Measurements from ENCODE around the gene HS3ST4. TPM values are rescaled to one million over a fixed set of nuclear protein-coding genes. Genes with fewer than 3 reads are reported as not detected.

HS3ST4 gene
- polyA plus RNA-seq, 1 donor from 2014 or later: 13.0 TPM

GRCh38 chr16:25950586-25951281 is 259.0 kb downstream of the HS3ST4 start:
- no peak overlapping the region for H3K4me3 ChIP-seq (ENCODE audit: low read length)
- no peaks in the 10 kb centered on the region for H3K36me3 ChIP-seq (ENCODE audit: insufficient read depth, low read length)
- H3K27me3 ChIP-seq (ENCODE audit: insufficient read depth, low read depth, low read length): no peaks in the 10 kb centered on the region
- TF ChIP-seq CTCF (IDR thresholded peaks at IDR 0.05; ENCODE audit: poor library complexity, severe bottlenecking): no peak
- no peak for TF ChIP-seq RAD21 (conservative IDR thresholded peaks at IDR 0.05)
- no peak for TF ChIP-seq EZH2 (IDR thresholded peaks at IDR 0.05; ENCODE audit: borderline replicate concordance, insufficient read depth, low read length, poor library complexity, severe bottlenecking)
- no peak for TF ChIP-seq REST (IDR thresholded peaks at IDR 0.05; ENCODE audit: borderline replicate concordance)
- TF ChIP-seq EP300 (conservative IDR thresholded peaks at IDR 0.05; ENCODE audit: poor library complexity, severe bottlenecking): no peak
- no peak for TF ChIP-seq TAF1 (IDR thresholded peaks at IDR 0.05; ENCODE audit: low read depth)
- TF ChIP-seq POLR2AphosphoS5 (IDR thresholded peaks at IDR 0.05): no peak
- no peak for TF ChIP-seq SMC3 (conservative IDR thresholded peaks at IDR 0.05; ENCODE audit: poor library complexity)
- no peak for TF ChIP-seq MXI1 (conservative IDR thresholded peaks at IDR 0.05; ENCODE audit: poor library complexity, severe bottlenecking)
- H2AFZ ChIP-seq (ENCODE audit: low read depth, low read length): no peak overlapping the region
- H4K20me1 ChIP-seq (ENCODE audit: insufficient read depth): no peaks in the 10 kb centered on the region
- H3K79me2 ChIP-seq (replicated peaks; ENCODE audit: insufficient read depth, low read length): no peaks in the 10 kb centered on the region
- no peaks in the 10 kb centered on the region for H3F3A ChIP-seq (ENCODE audit: insufficient read depth, low read length, poor library complexity, severe bottlenecking)
- H3K9ac ChIP-seq (ENCODE audit: low read length): no peak overlapping the region
- no peak overlapping the region for H3K4me2 ChIP-seq (ENCODE audit: low read length)
- no peak overlapping the region for H3K27ac ChIP-seq (ENCODE audit: low read length)
- H3K9me2 ChIP-seq (ENCODE audit: insufficient read depth, low read length): no peaks in the 10 kb centered on the region
- no peaks in the 10 kb centered on the region for H3K9me3 ChIP-seq (ENCODE audit: low read length)

- no peaks in the 10 kb centered on the region for H3K79me2 ChIP-seq (replicated peaks; ENCODE audit: insufficient read depth, low read length)
- no peak for TF ChIP-seq SMC3 (conservative IDR thresholded peaks at IDR 0.05; ENCODE audit: poor library complexity)
- TF ChIP-seq TAF1 (IDR thresholded peaks at IDR 0.05; ENCODE audit: low read depth): no peak
- no peak for TF ChIP-seq RAD21 (conservative IDR thresholded peaks at IDR 0.05)
- no peak for TF ChIP-seq POLR2AphosphoS5 (IDR thresholded peaks at IDR 0.05)
- no peak for TF ChIP-seq REST (IDR thresholded peaks at IDR 0.05; ENCODE audit: borderline replicate concordance)
- TF ChIP-seq CTCF (IDR thresholded peaks at IDR 0.05; ENCODE audit: poor library complexity, severe bottlenecking): no peak
- no peaks in the 10 kb centered on the region for H3K27me3 ChIP-seq (ENCODE audit: insufficient read depth, low read depth, low read length)
- H4K20me1 ChIP-seq (ENCODE audit: insufficient read depth): no peaks in the 10 kb centered on the region
- H2AFZ ChIP-seq (ENCODE audit: low read depth, low read length): no peak overlapping the region
- H3K36me3 ChIP-seq (ENCODE audit: insufficient read depth, low read length): no peaks in the 10 kb centered on the region
- no peak overlapping the region for H3K27ac ChIP-seq (ENCODE audit: low read length)
- no peak overlapping the region for H3K4me3 ChIP-seq (ENCODE audit: low read length)
- no peaks in the 10 kb centered on the region for H3F3A ChIP-seq (ENCODE audit: insufficient read depth, low read length, poor library complexity, severe bottlenecking)
- H3K9ac ChIP-seq (ENCODE audit: low read length): no peak overlapping the region
- H3K4me2 ChIP-seq (ENCODE audit: low read length): no peak overlapping the region
- no peaks in the 10 kb centered on the region for H3K9me3 ChIP-seq (ENCODE audit: low read length)
- no peaks in the 10 kb centered on the region for H3K9me2 ChIP-seq (ENCODE audit: insufficient read depth, low read length)
Observed at GRCh38 chr16:25951999-25952398, 260.2 kb downstream of the HS3ST4 start.

Measured in neural cell (in vitro differentiated cells).